OCI-LY3 (cell line): ENCODE results near the gene C9orf43.

Experiments used
- H2AFZ ChIP-seq: fragments of 200-600, 300-600 bp; shearing (Covaris generic); 2 replicates; pipeline ENCODE4 v1.6.0; 2014; ENCODE audit warnings: antibody characterized with exemption, low read depth, low read length
- H3K27ac ChIP-seq: fragments of 200-600, 300-600 bp; sonication (generic); 2 replicates; pipeline ENCODE4 v1.5.1; 2014; ENCODE audit warnings: mild to moderate bottlenecking, low read length, moderate library complexity, mixed read lengths
- H3K27me3 ChIP-seq: fragments of 200-600, 300-600 bp; sonication (generic); 2 replicates; pipeline ENCODE4 v1.6.1; 2014; ENCODE audit warnings: low read depth, low read length, mixed read lengths
- H3K36me3 ChIP-seq: fragments of 200-600, 300-600 bp; sonication (generic); replicated peaks from 2 replicates; pipeline ENCODE3; 2014; ENCODE audit warnings: low read depth, low read length, mixed read lengths
- H3K4me1 ChIP-seq: fragments of 300-600, 200-600 bp; sonication (generic); 2 replicates; pipeline ENCODE4 v1.6.1; 2014; ENCODE audit warnings: low read length, mixed read lengths
- H3K4me2 ChIP-seq: fragments of 200-600, 300-600 bp; sonication (generic); 2 replicates; pipeline ENCODE4 v1.6.1; 2014; ENCODE audit warnings: low read length, mixed read lengths
- H3K4me3 ChIP-seq: fragments of 300-600, 200-600 bp; sonication (generic); 2 replicates; pipeline ENCODE4 v1.5.1; 2014; ENCODE audit warnings: antibody characterized with exemption, mild to moderate bottlenecking, low read length, moderate library complexity
- H3K79me2 ChIP-seq: fragments of 300-600, 200-600 bp; shearing (Covaris generic); 2 replicates; pipeline ENCODE4 v1.6.1; 2014; ENCODE audit warnings: mild to moderate bottlenecking, low read length, mixed read lengths
- H3K9ac ChIP-seq: fragments of 300-600, 200-600 bp; shearing (Covaris generic); 2 replicates; pipeline ENCODE4 v1.6.0; 2014; ENCODE audit warnings: mild to moderate bottlenecking, low read length, moderate library complexity
- H3K9me3 ChIP-seq: fragments of 200-600, 300-600 bp; shearing (Covaris generic); 2 replicates; pipeline ENCODE4 v1.6.1; 2014; ENCODE audit warnings: low read length, mixed read lengths; ENCODE audit not compliant: insufficient read depth
- H4K20me1 ChIP-seq: fragments of 200-600, 300-600 bp; sonication (generic); 2 replicates; pipeline ENCODE4 v1.6.1; 2016; ENCODE audit warnings: low read length, mixed read lengths; ENCODE audit not compliant: insufficient read depth
- CTCF ChIP-seq: fragments of 200-600, 300-600 bp; sonication (generic); IDR thresholded peaks from 2 replicates; pipeline ENCODE4 v1.5.1; 2014; ENCODE audit warnings: antibody characterized with exemption, low read length, low read depth
- EZH2phosphoT487 ChIP-seq: fragments of 200-600 bp; shearing (Covaris generic); IDR thresholded peaks from 2 replicates; pipeline ENCODE4 v1.6.1; 2018; ENCODE audit warnings: antibody characterized with exemption, mixed run types, low read depth

The C9orf43 gene

GRCh38 chr9:113475031-113475430 is 64.5 kb downstream of the C9orf43 start:
- H3K4me2 ChIP-seq = no peak overlapping the region
- H3K9me3 ChIP-seq = no peaks in the 10 kb centered on the region
- no peak overlapping the region for H3K4me3 ChIP-seq
- no peak for TF ChIP-seq EZH2phosphoT487
- no peak for TF ChIP-seq CTCF
- H3K4me1 ChIP-seq = no peaks in the 10 kb centered on the region
- H3K79me2 ChIP-seq = no peaks in the 10 kb centered on the region
- no peaks in the 10 kb centered on the region for H3K36me3 ChIP-seq
- H3K27ac ChIP-seq = no peak overlapping the region
- H3K9ac ChIP-seq = no peak overlapping the region
- no peak overlapping the region for H2AFZ ChIP-seq
- H4K20me1 ChIP-seq = no peaks in the 10 kb centered on the region
- peaks cover 26% of the 10 kb centered on the region for H3K27me3 ChIP-seq

- Histone ChIP-seq H3K27me3 (peaks cover 26% of the 10 kb centered on the region), H3K36me3 (no peaks in the 10 kb centered on the region), H3K4me3 (no peak overlapping the region), H3K4me2 (no peak overlapping the region), H3K27ac (no peak overlapping the region), H3K4me1 (no peaks in the 10 kb centered on the region), H3K79me2 (no peaks in the 10 kb centered on the region), H3K9me3 (no peaks in the 10 kb centered on the region), H2AFZ (no peak overlapping the region), H3K9ac (no peak overlapping the region), H4K20me1 (no peaks in the 10 kb centered on the region)
- TF ChIP-seq EZH2phosphoT487 (no peak), CTCF (no peak)
Measured at GRCh38 chr9:113475992-113476391, 65.4 kb downstream of the C9orf43 start.

GRCh38 chr9:113476511-113476916 is 66.0 kb downstream of the C9orf43 start:
- no peak for TF ChIP-seq CTCF
- TF ChIP-seq EZH2phosphoT487 = no peak
- Histone ChIP-seq H3K9ac (no peak overlapping the region), H3K4me1 (no peaks in the 10 kb centered on the region), H2AFZ (no peak overlapping the region), H3K4me2 (no peak overlapping the region), H4K20me1 (no peaks in the 10 kb centered on the region), H3K9me3 (no peaks in the 10 kb centered on the region), H3K36me3 (no peaks in the 10 kb centered on the region), H3K27ac (no peak overlapping the region), H3K79me2 (no peaks in the 10 kb centered on the region), H3K4me3 (no peak overlapping the region), H3K27me3 (peaks cover 25% of the 10 kb centered on the region)

GRCh38 chr9:113477058-113477457 is 66.5 kb downstream of the C9orf43 start:
- no peak overlapping the region for H3K27ac ChIP-seq

More at GRCh38 chr9:113477058-113477457, 66.5 kb downstream of the C9orf43 start:
- Histone ChIP-seq H3K4me2 (no peak overlapping the region), H3K4me1 (no peaks in the 10 kb centered on the region), H3K4me3 (no peak overlapping the region), H3K79me2 (no peaks in the 10 kb centered on the region), H3K36me3 (no peaks in the 10 kb centered on the region), H3K9me3 (no peaks in the 10 kb centered on the region), H4K20me1 (no peaks in the 10 kb centered on the region), H2AFZ (no peak overlapping the region), H3K9ac (no peak overlapping the region), H3K27me3 (peaks cover 22% of the 10 kb centered on the region)
- TF ChIP-seq CTCF = no peak
- no peak for TF ChIP-seq EZH2phosphoT487
